HepG2 (cell line): ENCODE data around the gene PKP4. TPM values are rescaled to one million over a fixed set of nuclear protein-coding genes. Genes with fewer than 3 reads are reported as not detected.

Experiments used
- ERF ChIP-seq: IDR thresholded peaks from 2 replicates; pipeline ENCODE4 v1.6.1; 2018; ENCODE audit warnings: missing biosample characterization, missing genetic modification reagents
- GABPB1 ChIP-seq: IDR thresholded peaks from 2 replicates; pipeline ENCODE4 v1.6.1; 2016; ENCODE audit warnings: mild to moderate bottlenecking, missing genetic modification reagents, moderate library complexity, missing compliant biosample characterization
- HNRNPLL ChIP-seq: fragments of 200-400 bp; formaldehyde crosslinking; IDR thresholded peaks from 2 replicates; pipeline ENCODE4 v1.6.1; 2017; ENCODE audit warnings: mild to moderate bottlenecking, low read depth, low read length; ENCODE audit not compliant: poor library complexity, severe bottlenecking
- JUN ChIP-seq: sonication (generic); formaldehyde crosslinking; IDR thresholded peaks from 2 replicates; pipeline ENCODE4 v1.4.0; 2020; ENCODE audit warnings: mild to moderate bottlenecking, missing genetic modification reagents
- KDM4B ChIP-seq: sonication (generic); formaldehyde crosslinking; IDR thresholded peaks from 2 replicates; pipeline ENCODE4 v1.4.0; 2020; ENCODE audit warnings: missing genetic modification reagents
- MYC ChIP-seq: sonication (generic); formaldehyde crosslinking; IDR thresholded peaks from 2 replicates; pipeline ENCODE4 v1.9.0; 2021; ENCODE audit warnings: missing genetic modification reagents, borderline replicate concordance
- NCOA1 ChIP-seq: sonication (generic); formaldehyde crosslinking; IDR thresholded peaks from 2 replicates; pipeline ENCODE4 v1.9.0; 2021; ENCODE audit warnings: missing genetic modification reagents
- NCOA5 ChIP-seq: sonication (generic); formaldehyde crosslinking; IDR thresholded peaks from 2 replicates; pipeline ENCODE4 v1.4.0; 2020; ENCODE audit warnings: missing genetic modification reagents
- RBM39 ChIP-seq: fragments of 200-400 bp; formaldehyde crosslinking; IDR thresholded peaks from one replicate; pipeline ENCODE4 v1.6.1; 2018; ENCODE audit warnings: antibody characterized with exemption, mild to moderate bottlenecking, low read depth, low read length; ENCODE audit not compliant: poor library complexity, severe bottlenecking
- RFX1 ChIP-seq: fragments of 450-650 bp; IDR thresholded peaks from 2 replicates; pipeline ENCODE4 v1.6.1; 2017
- RXRB ChIP-seq: IDR thresholded peaks from 2 replicates; pipeline ENCODE4 v1.6.1; 2016; ENCODE audit warnings: borderline replicate concordance, missing genetic modification reagents, missing compliant biosample characterization
- SMARCC2 ChIP-seq: fragments of 450-650 bp; IDR thresholded peaks from 2 replicates; pipeline ENCODE4 v1.6.1; 2017; ENCODE audit warnings: antibody characterized with exemption, mild to moderate bottlenecking
- ZBTB38 ChIP-seq: sonication (generic); formaldehyde crosslinking; IDR thresholded peaks from 2 replicates; pipeline ENCODE4 v1.5.1; 2020; ENCODE audit warnings: mild to moderate bottlenecking, missing genetic modification reagents
- ZNF124 ChIP-seq: sonication (generic); formaldehyde crosslinking; IDR thresholded peaks from 2 replicates; pipeline ENCODE4 v1.4.0; 2020; ENCODE audit warnings: missing genetic modification reagents
- polyA plus RNA-seq, 8 experiments: library from polyadenylated mRNA; depleted of rRNA in 3 of 8; stranded (reverse) in 7 of 8; unstranded in 1 of 8; fragments of >200 nt; fragmentation: Illumina TruSeq in 4 of 8; extraction: Trizol in 4 of 8; gene quantifications; 2 replicates each; pipeline versions ENCODE4 v1.2.1 to v1.2.3, GENCODE V29; 2011 to 2016; ENCODE audit warnings: low read depth in 4 of 8, missing spikeins in 1 of 8, mixed read lengths in 1 of 8; ENCODE audit not compliant: insufficient read depth in 1 of 8
- total RNA-seq, 5 experiments: library from RNA; depleted of rRNA; stranded (reverse); fragments of >200 nt; fragmentation: Illumina TruSeq; extraction: Trizol; gene quantifications; 2 replicates each; pipeline ENCODE4 v1.2.3, GENCODE V29; 2016; ENCODE audit warnings: low read depth in 1 of 5
- TF ChIP-seq, protein P1 (sequence below): sonication (generic); formaldehyde crosslinking; IDR thresholded peaks from 2 replicates; pipeline ENCODE4 v1.4.0; 2020; ENCODE audit warnings: missing genetic modification reagents
- TF ChIP-seq, protein P2 (sequence below): sonication (generic); formaldehyde crosslinking; IDR thresholded peaks from 2 replicates; pipeline ENCODE4 v1.5.0; 2020; ENCODE audit warnings: mild to moderate bottlenecking, missing genetic modification reagents, borderline replicate concordance
- TF ChIP-seq, protein P3 (sequence below): sonication (generic); formaldehyde crosslinking; IDR thresholded peaks from 2 replicates; pipeline ENCODE4 v1.5.1; 2020; ENCODE audit warnings: mild to moderate bottlenecking, missing genetic modification reagents, moderate library complexity

PKP4 gene
- total and polyA plus RNA-seq, 2 of the 13 experiments (the other 11 are each of a cell fraction or from before 2014, with no cell fraction given): 80.9 to 90.5 TPM

DNA sequence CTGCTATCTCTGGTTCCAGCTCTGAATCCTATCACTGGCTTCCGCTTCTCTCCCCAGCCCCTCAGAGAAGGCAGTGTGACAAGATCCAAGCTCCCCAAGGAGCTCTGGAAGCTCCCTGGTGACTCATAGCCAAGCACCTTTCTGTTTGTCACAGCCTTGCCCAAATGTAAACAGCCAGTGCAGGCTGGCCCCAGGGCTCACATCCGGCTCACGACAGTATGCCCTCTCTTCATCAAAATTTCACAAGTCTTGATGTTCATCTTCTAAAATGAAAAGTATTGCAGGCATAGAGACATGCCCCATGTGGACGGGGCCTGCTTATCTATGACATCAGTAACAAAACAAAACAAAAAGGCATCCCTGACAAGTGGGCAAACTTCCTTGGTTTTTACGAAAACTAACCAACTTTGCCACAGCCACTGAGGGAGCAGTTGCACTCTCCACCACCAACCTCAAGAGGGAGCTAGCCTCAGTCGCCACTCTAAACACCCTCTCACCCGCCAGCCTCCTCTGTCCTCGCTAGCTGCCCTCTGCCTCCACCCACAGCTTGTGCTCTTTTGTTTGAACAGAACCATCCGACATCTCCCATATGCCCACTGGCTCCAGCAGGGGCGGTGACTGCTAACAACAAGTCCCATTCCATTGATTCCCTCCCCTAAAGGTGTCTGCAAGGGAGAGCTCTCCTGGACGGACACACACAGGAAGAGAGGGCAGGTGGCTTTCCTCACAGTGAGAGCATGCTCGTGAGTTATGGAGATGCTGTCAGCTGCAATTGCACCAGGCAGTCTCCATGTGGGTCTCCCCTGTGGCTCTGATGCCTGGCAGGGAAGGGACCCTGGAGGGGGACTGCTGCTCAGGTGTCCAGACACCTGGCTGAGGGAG, 267.4 kb downstream of the PKP4 start (continued):
- TF ChIP-seq, protein P1, sequence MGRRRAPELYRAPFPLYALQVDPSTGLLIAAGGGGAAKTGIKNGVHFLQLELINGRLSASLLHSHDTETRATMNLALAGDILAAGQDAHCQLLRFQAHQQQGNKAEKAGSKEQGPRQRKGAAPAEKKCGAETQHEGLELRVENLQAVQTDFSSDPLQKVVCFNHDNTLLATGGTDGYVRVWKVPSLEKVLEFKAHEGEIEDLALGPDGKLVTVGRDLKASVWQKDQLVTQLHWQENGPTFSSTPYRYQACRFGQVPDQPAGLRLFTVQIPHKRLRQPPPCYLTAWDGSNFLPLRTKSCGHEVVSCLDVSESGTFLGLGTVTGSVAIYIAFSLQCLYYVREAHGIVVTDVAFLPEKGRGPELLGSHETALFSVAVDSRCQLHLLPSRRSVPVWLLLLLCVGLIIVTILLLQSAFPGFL (CRISPR knock-in tag): no peak
- TF ChIP-seq RFX1 (no peak), ZNF124 (CRISPR knock-in tag) (no peak), HNRNPLL (no peak), ERF (peak; percentile 40; the same call in 1 of the 2 replicates), ZBTB38 (no peak), RBM39 (no peak), KDM4B (no peak), SMARCC2 (no peak), GABPB1 (CRISPR knock-in tag) (peak; percentile 55; the same call in 1 of the 2 replicates), MYC (CRISPR knock-in tag) (no peak), RXRB (peak; percentile 52; the same call in 1 of the 2 replicates), JUN (CRISPR knock-in tag) (peak; percentile 55), NCOA5 (CRISPR knock-in tag) (no peak), NCOA1 (CRISPR knock-in tag) (no peak)
- TF ChIP-seq, protein P2, sequence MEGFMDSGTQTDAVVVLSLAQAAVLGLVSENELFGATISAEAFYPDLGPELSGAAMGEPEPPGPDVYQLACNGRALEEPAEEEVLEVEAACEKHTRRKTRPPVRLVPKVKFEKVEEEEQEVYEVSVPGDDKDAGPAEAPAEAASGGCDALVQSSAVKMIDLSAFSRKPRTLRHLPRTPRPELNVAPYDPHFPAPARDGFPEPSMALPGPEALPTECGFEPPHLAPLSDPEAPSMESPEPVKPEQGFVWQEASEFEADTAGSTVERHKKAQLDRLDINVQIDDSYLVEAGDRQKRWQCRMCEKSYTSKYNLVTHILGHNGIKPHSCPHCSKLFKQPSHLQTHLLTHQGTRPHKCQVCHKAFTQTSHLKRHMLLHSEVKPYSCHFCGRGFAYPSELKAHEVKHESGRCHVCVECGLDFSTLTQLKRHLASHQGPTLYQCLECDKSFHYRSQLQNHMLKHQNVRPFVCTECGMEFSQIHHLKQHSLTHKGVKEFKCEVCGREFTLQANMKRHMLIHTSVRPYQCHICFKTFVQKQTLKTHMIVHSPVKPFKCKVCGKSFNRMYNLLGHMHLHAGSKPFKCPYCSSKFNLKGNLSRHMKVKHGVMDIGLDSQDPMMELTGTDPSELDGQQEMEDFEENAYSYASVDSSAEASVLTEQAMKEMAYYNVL (CRISPR knock-in tag): no peak
- TF ChIP-seq, protein P3, sequence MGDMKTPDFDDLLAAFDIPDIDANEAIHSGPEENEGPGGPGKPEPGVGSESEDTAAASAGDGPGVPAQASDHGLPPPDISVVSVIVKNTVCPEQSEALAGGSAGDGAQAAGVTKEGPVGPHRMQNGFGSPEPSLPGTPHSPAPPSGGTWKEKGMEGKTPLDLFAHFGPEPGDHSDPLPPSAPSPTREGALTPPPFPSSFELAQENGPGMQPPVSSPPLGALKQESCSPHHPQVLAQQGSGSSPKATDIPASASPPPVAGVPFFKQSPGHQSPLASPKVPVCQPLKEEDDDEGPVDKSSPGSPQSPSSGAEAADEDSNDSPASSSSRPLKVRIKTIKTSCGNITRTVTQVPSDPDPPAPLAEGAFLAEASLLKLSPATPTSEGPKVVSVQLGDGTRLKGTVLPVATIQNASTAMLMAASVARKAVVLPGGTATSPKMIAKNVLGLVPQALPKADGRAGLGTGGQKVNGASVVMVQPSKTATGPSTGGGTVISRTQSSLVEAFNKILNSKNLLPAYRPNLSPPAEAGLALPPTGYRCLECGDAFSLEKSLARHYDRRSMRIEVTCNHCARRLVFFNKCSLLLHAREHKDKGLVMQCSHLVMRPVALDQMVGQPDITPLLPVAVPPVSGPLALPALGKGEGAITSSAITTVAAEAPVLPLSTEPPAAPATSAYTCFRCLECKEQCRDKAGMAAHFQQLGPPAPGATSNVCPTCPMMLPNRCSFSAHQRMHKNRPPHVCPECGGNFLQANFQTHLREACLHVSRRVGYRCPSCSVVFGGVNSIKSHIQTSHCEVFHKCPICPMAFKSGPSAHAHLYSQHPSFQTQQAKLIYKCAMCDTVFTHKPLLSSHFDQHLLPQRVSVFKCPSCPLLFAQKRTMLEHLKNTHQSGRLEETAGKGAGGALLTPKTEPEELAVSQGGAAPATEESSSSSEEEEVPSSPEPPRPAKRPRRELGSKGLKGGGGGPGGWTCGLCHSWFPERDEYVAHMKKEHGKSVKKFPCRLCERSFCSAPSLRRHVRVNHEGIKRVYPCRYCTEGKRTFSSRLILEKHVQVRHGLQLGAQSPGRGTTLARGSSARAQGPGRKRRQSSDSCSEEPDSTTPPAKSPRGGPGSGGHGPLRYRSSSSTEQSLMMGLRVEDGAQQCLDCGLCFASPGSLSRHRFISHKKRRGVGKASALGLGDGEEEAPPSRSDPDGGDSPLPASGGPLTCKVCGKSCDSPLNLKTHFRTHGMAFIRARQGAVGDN (CRISPR knock-in tag): peak; percentile 54; the same call in 1 of the 2 replicates
